NCI-H2029 treated with DMSO at 0.1 percent for 48 hours (cell line): Measurements from ENCODE around the gene MAP7.

Source experiments
- DNase-seq: peaks from one replicate; lab custom pipeline; 2025; lab: John Stamatoyannopoulos, UW

Gene MAP7

GRCh38 chr6:136303516-136303915 is 246.7 kb downstream of the MAP7 start:
- no peak for DNase-seq

DNA sequence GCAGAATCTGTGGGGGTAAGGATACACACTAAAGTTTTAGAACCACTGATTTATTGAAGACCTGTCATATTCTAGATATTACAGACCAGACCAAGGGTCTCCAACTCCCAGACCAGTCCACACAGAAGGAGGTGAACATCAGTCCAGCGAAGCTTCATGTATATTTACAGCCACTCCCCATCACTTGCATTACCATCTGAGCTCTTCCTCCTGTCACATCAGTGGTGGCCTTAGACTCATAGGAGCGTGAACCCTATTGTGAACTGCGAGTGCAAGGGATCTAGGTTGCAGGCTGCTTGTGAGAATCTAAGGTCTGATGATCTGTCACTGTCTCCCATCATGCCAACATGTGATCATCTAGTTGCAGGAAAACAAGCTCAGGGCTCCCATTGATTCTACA is 255.6 kb downstream of the MAP7 start:
- no peak for DNase-seq
